SJSA1 (cell line): ENCODE results near the gene CLN5. TPM values are rescaled to one million over a fixed set of nuclear protein-coding genes. Genes with fewer than 3 reads are reported as not detected.
"Not testable (repeated sequence)": the region's sequence is repeated elsewhere in the genome, so short reads cannot be mapped to it uniquely, and the experiment has no call there.

Source experiments
- DNase-seq, 2 experiments: peaks; one replicate each; pipeline ENCODE4 v3.0.0-alpha.2; 2015 to 2020; ENCODE audit warnings: low spot score in 2 of 2, low read depth in 1 of 2
- H3K27ac ChIP-seq: fragments of 250-450 bp; sonication (Bioruptor Pico); 2 replicates; pipeline ENCODE4 v1.5.1; 2020; ENCODE audit warnings: mild to moderate bottlenecking, moderate library complexity
- H3K27me3 ChIP-seq: fragments of 250-450 bp; sonication (Bioruptor Pico); replicated peaks from 2 replicates; pipeline ENCODE4 v1.5.1; 2020; ENCODE audit warnings: mild to moderate bottlenecking, moderate library complexity
- H3K36me3 ChIP-seq: fragments of 250-450 bp; sonication (Bioruptor Pico); 2 replicates; pipeline ENCODE4 v1.5.1; 2020; ENCODE audit warnings: mild to moderate bottlenecking
- H3K4me1 ChIP-seq: fragments of 250-450 bp; sonication (Bioruptor Pico); replicated peaks from 2 replicates; pipeline ENCODE4 v1.6.1; 2021; ENCODE audit warnings: mild to moderate bottlenecking
- H3K4me3 ChIP-seq: fragments of 250-450 bp; sonication (Bioruptor Pico); 2 replicates; pipeline ENCODE4 v1.5.1; 2020; ENCODE audit warnings: mild to moderate bottlenecking
- H3K9me3 ChIP-seq: fragments of 250-450 bp; sonication (Bioruptor Pico); replicated peaks from 2 replicates; pipeline ENCODE4 v1.5.1; 2020; ENCODE audit warnings: mild to moderate bottlenecking
- total RNA-seq: library from RNA; depleted of rRNA; stranded (reverse); fragments of >200 nt; shearing (Covaris generic); gene quantifications from 2 replicates; pipeline ENCODE4 v1.2.3, GENCODE V29; 2014

The CLN5 gene
- total RNA-seq, 1 experiment from 2014 or later, result 25.3 TPM

DNA sequence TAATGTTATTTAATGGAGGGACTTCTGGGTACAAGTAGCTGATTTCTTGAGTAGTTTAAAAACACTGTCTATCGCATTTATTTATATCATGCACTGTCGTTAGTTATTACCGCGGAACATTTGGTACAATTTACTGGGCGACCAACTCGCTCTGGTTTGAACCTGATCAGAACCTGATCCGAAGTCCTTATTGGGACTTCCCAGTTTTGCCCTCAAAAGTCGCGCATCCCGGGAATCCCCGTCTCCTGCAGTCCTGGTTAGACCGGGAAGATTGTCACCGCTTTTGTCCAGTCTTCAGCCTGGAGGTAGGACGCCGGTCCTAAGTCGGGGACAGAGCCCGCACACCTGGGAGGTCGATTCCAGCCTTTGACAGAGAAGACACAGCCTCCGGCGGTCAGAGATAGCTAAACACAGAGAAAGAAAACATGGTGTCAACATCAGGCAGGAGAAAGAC, 694 bp downstream of the CLN5 start:
- Histone ChIP-seq H3K27me3 (no peaks in the 10 kb centered on the region), H3K4me1 (peaks cover 6% of the 10 kb centered on the region), H3K9me3 (no peaks in the 10 kb centered on the region), H3K36me3 (peaks cover 16% of the 10 kb centered on the region), H3K27ac (peak overlapping the region; percentile 37), H3K4me3 (peak overlapping the region; percentile 58)
- no peak for DNase-seq

DNA sequence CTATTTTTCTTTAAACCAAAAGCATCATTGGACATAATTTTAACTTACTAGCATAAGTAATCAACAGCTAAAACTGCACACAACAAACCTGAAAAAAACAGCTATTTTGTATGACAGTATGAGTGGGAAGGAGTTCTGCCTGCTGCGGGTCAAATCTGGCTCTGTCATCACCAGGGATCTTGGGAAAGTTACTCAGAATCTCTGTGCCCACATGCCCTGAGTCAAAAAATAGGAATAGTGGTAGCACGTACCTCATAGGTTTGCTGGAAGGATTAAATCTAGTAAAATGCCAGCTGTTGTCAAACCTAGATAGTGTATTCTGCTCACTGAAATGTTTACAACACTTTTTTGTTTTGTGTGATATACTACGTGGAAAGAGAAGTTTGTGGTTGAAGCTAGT, 1.1 kb downstream of the CLN5 start:
- Histone ChIP-seq H3K36me3 (peaks cover 20% of the 10 kb centered on the region), H3K27me3 (no peaks in the 10 kb centered on the region), H3K4me3 (peak overlapping the region; percentile 58), H3K9me3 (no peaks in the 10 kb centered on the region), H3K4me1 (peaks cover 6% of the 10 kb centered on the region), H3K27ac (no peak overlapping the region)
- DNase-seq, result no peak

DNA sequence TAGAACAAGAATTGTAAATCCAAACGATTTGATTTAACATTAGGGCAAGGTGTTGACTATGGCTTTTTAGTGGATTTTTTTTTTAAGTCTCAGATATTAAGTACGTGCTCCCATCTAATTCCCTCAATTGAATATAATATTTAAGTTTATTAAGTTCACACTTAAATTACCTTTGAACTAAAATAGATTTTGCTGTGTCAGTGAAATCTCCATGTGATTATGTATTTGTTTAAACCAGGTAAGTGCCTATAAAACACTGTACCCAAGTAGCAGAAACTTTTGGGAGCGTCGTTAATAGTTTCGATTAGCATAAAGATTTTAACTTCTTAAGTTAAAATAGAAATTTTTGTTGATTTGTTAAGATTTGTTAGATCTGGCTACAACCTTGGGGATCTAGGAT, 1.6 kb downstream of the CLN5 start:
- DNase-seq, result no peak
- Histone ChIP-seq H3K9me3 (no peaks in the 10 kb centered on the region), H3K27ac (no peak overlapping the region), H3K36me3 (peaks cover 25% of the 10 kb centered on the region), H3K4me1 (peaks cover 6% of the 10 kb centered on the region), H3K4me3 (no peak overlapping the region), H3K27me3 (no peaks in the 10 kb centered on the region)

DNA sequence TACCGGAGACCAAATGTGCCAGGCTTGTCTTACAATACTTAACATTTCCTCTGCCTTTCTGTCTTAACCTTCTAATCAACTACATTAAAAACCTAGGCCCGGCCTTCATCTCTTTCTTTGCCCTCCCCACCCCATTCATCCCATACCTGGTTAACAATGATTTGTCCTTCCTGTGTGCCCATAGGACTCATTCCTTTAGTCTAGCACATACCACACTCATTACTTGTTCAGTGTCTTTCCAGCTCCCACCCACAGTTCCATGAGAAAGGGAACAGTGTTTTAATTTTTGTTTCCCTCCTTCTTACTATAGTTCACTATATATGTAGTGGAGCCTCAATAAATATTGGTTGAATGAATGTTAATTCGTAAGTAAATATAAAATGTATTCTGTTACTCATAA, 2.4 kb downstream of the CLN5 start:
- H3K4me3 ChIP-seq, result no peak overlapping the region
- no peaks in the 10 kb centered on the region for H3K9me3 ChIP-seq
- no peak overlapping the region for H3K27ac ChIP-seq
- H3K4me1 ChIP-seq, result peaks cover 6% of the 10 kb centered on the region
- DNase-seq, result no peak
- no peaks in the 10 kb centered on the region for H3K27me3 ChIP-seq
- peaks cover 33% of the 10 kb centered on the region for H3K36me3 ChIP-seq

DNA sequence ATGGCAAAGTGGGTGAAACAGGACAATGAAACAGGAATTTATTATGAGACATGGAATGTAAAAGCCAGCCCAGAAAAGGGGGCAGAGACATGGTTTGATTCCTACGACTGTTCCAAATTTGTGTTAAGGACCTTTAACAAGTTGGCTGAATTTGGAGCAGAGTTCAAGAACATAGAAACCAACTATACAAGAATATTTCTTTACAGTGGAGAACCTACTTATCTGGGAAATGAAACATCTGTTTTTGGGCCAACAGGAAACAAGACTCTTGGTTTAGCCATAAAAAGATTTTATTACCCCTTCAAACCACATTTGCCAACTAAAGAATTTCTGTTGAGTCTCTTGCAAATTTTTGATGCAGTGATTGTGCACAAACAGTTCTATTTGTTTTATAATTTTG, 8.6 kb downstream of the CLN5 start:
- Histone ChIP-seq H3K36me3 (peaks cover 64% of the 10 kb centered on the region), H3K4me3 (no peak overlapping the region), H3K27me3 (no peaks in the 10 kb centered on the region), H3K27ac (no peak overlapping the region), H3K9me3 (no peaks in the 10 kb centered on the region), H3K4me1 (no peaks in the 10 kb centered on the region)
- no peak for DNase-seq

DNA sequence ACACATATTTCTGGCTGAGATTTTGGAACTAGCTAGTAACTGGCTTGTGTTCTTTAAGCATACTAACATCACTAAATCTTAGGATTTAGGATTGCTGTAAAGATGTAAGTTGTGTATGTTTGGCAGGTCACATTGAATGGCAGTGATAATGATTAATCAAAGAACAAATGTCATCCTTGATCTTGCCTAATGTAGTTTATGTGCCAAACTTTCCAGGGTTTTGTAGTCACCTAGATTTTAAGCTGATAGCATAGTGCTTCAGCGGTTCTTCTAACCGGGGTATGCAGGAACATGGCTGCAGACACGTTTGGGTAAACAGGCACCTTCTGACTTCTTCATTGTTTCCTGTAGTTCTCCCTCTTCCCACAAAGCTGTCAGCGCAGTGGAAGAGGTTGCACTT, 9.7 kb downstream of the CLN5 start:
- Histone ChIP-seq H3K27ac (no peak overlapping the region), H3K4me1 (no peaks in the 10 kb centered on the region)

DNA sequence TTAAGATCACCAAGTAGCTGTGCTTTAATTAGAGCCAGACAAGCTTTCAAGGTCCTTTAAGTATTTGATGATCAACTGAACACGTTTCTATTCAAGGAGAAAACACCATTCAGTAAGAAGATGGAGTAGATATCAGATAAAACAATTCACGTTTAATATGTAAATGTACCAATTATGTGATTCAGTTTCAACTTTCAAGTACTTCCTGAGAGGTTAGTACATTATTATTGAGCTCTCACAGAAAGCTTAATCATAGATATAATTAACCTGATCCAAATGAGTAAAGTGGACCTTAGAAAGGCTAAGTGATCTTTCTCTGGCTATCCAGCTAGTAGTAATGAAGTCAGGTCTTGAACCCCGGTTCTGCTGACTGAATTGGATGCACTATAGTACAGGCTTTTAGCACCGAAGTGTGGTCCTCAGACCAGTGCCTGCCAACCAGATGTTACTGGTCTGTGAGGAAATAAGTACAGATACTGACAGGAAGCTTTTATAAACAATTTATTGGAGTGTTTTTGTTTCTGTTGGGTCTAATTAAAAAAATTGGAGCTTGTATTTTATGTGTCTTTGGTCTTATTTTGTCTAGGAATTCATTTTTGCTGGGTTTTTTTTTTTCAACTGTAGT, 10.2 kb downstream of the CLN5 start:
- DNase-seq, result no peak

More for the DNA sequence above, 9.7 kb downstream of the CLN5 start:
- Histone ChIP-seq H3K36me3 (peaks cover 62% of the 10 kb centered on the region), H3K9me3 (no peaks in the 10 kb centered on the region), H3K27me3 (no peaks in the 10 kb centered on the region), H3K4me3 (no peak overlapping the region)
- DNase-seq, result no peak

DNA sequence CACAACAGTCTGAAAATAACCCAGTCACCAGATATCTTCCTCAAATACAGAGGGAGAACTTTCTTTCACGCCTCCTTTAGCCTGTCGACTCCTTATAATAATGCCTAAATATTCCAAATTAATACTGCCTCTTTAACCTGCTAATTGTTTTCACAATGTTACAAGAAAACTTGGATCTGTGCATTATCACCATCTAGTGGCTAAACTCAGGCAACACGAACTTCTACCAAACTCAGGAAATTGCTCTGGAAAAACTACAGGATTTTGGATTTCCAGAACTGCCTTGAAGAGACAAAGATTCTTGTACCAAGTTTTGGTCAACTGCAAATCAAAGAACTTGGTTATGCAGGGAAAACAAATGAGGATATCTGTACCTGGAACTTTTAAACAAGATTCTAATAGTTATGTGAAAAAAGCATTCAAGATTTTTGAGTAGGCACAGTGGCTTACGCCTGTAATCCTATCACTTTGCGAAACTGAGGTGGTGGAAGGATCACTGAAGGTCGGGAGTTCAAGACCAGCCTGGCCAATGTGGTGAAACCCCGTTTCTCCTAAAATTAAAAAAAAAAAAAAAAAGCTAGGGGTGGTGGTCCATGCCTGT, 10.8 kb downstream of the CLN5 start:
- no peaks in the 10 kb centered on the region for H3K27me3 ChIP-seq
- no peaks in the 10 kb centered on the region for H3K4me1 ChIP-seq
- DNase-seq, result no peak
- H3K27ac ChIP-seq, result no peak overlapping the region
- peaks cover 62% of the 10 kb centered on the region for H3K36me3 ChIP-seq
- H3K4me3 ChIP-seq, result no peak overlapping the region
- H3K9me3 ChIP-seq, result no peaks in the 10 kb centered on the region

More for the DNA sequence above, 10.2 kb downstream of the CLN5 start:
- Histone ChIP-seq H3K9me3 (no peaks in the 10 kb centered on the region), H3K27me3 (no peaks in the 10 kb centered on the region), H3K36me3 (peaks cover 62% of the 10 kb centered on the region), H3K4me3 (no peak overlapping the region), H3K4me1 (no peaks in the 10 kb centered on the region), H3K27ac (no peak overlapping the region)

DNA sequence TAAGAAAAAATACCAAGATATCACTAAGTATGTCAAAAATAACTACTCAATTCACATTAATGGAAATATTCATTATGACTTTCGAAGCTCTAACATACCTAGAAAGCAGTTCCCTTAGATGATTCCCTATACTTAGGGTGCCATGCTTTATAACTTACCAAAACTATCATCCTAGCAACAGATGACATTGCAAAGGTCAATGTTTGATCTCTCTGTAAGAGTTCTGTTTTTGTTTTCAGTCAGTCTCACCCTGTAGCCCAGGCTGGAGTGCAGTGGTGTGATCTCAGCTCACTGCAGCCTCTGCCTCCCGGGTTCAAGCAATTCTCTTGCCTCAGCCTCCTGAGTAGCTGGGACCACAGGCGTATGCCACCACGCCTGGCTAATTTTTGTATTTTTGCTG, 16.5 kb downstream of the CLN5 start:
- H3K4me3 ChIP-seq, H3K9me3 ChIP-seq, H3K27ac ChIP-seq, DNase-seq, H3K4me1 ChIP-seq, H3K27me3 ChIP-seq: not testable (repeated sequence)
- peaks cover 73% of the 10 kb centered on the region for H3K36me3 ChIP-seq

DNA sequence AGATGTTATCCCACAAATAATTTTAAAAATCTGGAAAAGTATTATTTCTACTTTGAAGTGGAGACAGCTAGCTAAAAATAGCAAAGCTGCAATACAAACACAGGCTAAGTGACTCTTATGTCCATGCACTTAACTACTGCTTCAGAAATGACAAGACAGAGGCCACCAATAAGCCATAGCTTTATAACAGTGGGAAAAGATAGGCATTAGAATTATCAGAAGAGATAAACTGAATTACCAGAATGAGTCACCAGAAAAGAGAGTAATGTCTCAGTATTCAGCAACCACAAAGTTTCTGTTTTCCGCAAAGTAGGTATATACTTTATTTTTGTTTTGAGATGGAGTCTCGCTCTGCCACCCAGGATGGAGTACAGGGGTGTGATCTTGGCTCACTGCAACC, 17.1 kb downstream of the CLN5 start:
- Histone ChIP-seq H3K27ac (no peak overlapping the region), H3K9me3 (no peaks in the 10 kb centered on the region), H3K4me3 (no peak overlapping the region), H3K36me3 (peaks cover 76% of the 10 kb centered on the region), H3K4me1 (no peaks in the 10 kb centered on the region), H3K27me3 (no peaks in the 10 kb centered on the region)
- DNase-seq, result no peak

DNA sequence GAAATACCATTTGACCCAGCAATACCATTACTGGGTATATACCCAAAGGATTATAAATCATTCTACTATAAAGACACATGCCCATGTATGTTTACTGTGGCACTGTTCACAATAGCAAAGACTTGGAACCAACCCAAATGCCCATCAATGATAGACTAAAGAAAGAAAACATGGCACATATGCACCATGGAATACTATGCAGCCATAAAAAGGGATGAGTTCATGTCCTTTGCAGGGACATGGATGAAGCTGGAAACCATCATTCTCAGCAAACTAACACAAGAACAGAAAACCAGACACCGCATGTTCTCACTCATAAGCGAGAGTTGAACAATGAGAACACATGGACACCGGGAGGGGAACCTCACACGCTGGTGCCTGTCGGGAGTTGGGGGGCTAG, 17.8 kb downstream of the CLN5 start:
- DNase-seq, H3K9me3 ChIP-seq, H3K27me3 ChIP-seq, H3K4me1 ChIP-seq, H3K4me3 ChIP-seq, H3K27ac ChIP-seq: not testable (repeated sequence)
- peaks cover 80% of the 10 kb centered on the region for H3K36me3 ChIP-seq

DNA sequence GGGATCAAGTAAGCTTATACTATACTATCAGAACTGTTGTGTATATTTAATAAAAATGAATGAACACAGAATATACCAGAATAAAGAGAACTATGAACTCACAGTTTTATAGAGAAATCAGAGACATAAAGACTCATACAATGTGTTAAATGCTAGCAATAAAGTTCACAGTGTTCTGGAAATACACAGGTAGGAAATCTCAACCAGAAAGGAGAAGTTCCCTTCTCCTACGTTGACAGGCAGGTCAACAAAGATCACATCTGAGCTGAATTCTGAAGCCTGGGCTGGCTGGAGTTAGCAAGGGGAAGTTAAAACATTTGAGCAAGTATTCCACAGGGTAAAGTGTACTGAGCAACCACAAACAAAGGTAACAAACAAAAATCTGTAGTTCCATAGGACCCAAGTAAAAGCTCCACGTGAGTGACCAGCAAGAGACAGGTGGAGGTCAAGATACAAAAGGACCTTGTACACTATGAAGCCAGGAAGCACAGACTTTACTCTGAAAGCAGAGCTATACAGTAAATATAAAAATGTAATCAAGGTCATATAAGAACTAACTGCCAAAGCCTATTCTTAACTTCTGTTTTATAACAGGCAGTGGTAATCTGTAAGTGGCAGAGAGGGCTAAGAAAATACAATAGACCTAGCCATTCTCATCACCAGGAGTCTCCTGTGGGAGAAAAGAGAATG, 22.1 kb downstream of the CLN5 start:
- Histone ChIP-seq H3K4me1 (no peaks in the 10 kb centered on the region), H3K27me3 (no peaks in the 10 kb centered on the region), H3K4me3 (no peak overlapping the region), H3K9me3 (no peaks in the 10 kb centered on the region), H3K27ac (no peak overlapping the region), H3K36me3 (peaks cover 90% of the 10 kb centered on the region)
- DNase-seq, result no peak

DNA sequence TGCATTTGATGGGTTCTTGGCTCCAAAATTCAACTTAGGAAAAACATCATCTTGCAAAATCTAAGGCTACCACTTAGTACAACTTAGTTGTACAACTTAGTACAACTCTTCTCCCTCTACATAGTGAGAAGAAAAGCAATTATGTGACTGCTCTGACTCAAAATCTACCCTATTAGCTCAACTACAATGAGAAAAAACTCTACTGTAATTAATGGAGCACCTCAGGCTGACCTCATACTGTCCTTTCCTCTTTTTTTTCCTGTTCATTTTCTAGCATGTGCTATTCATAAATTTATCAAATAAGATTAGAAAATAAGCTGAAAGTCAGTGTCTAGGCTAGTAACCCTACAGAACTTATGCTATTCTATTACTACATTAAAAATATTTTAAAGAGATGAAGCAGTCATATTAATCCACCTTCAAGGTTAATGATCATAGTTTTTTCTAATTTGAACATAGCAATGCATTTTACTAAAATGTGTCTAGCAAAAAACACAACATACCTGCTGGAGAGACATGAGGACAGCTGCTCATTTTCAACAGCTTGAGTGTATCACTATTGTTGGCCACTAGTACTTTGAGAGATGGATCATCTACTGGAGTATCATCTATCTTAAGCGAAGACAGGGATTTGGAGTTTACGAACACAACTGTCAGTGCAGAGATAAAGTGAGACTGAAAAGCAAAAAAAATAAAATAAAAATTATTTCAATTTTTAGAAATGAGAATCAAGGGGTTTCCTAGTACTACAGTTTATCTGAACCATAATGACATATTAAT, 23.2 kb downstream of the CLN5 start:
- H3K4me1 ChIP-seq, result no peaks in the 10 kb centered on the region
- DNase-seq, result no peak
- no peak overlapping the region for H3K27ac ChIP-seq
- H3K36me3 ChIP-seq, result peaks cover 84% of the 10 kb centered on the region
- no peaks in the 10 kb centered on the region for H3K9me3 ChIP-seq
- no peaks in the 10 kb centered on the region for H3K27me3 ChIP-seq
- no peak overlapping the region for H3K4me3 ChIP-seq
